ENCODE measurements around the gene OBI1. TPM values are rescaled to one million over a fixed set of nuclear protein-coding genes. Genes with fewer than 3 reads are reported as not detected.

OBI1 gene
- total RNA-seq, 1 experiment from 2014 or later = 7.9 TPM

DNA sequence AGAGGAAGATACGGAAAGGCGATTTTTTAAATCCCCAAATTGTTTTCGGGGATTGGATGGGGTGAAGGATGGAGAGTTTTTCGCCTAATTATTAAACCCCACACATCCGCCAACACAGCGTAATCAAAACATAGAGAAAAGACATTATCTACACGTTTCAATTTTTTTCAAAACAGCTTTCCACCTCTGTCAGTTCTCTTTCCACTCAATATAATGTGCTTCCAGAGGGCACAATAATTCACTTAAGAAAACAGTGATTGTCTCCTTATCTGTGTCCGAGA is 435 bp upstream of the OBI1 start:
- BruUV-seq (replicated peaks) = no TSS peak
- Histone ChIP-seq H3F3A (ENCODE audit: low read length, unreplicated experiment) (no peaks in the 10 kb centered on the region), H3K4me3 (ENCODE audit: low read length) (peak overlapping the region; percentile 76), H3K9ac (ENCODE audit: low read length) (peak overlapping the region; percentile 92), H3K36me3 (ENCODE audit: low read depth, low read length) (no peaks in the 10 kb centered on the region; the same call in 1 of the 2 replicates), H2AFZ (ENCODE audit: low read length) (peak overlapping the region; percentile 95), H3K79me2 (ENCODE audit: low read length) (peaks cover 43% of the 10 kb centered on the region), H3K27ac (ENCODE audit: low read length) (no peak overlapping the region), H3K4me1 (ENCODE audit: insufficient read depth, low read length) (peaks cover 6% of the 10 kb centered on the region; the same call in 1 of the 2 replicates), H3K4me2 (ENCODE audit: low read length) (peak overlapping the region; percentile 96), H3K9me3 (ENCODE audit: low read length) (no peaks in the 10 kb centered on the region), H3K9me2 (replicated peaks; ENCODE audit: low read length) (no peaks in the 10 kb centered on the region), H3K27me3 (ENCODE audit: low read length) (no peaks in the 10 kb centered on the region), H4K20me1 (ENCODE audit: low read length) (0 out of 2 replicates have a peak, but pooled peaks cover 6% of the 10 kb centered on the region)
- CTCF ChIA-PET = no interaction called here
- POLR2A ChIA-PET (ENCODE audit: unreplicated experiment) = no interaction called here
- ATAC-seq (no peak), DNase-seq (no peak)
- intact Hi-C loops (cut with micrococcal nuclease) = loop anchor here (5.0 kb wide), 1 partner anchor 48 kb away; no protein-coding TSS in a partner anchor
- no peak for TF ChIP-seq EZH2 (IDR thresholded peaks at IDR 0.05; ENCODE audit: low read length, unreplicated experiment)

DNA sequence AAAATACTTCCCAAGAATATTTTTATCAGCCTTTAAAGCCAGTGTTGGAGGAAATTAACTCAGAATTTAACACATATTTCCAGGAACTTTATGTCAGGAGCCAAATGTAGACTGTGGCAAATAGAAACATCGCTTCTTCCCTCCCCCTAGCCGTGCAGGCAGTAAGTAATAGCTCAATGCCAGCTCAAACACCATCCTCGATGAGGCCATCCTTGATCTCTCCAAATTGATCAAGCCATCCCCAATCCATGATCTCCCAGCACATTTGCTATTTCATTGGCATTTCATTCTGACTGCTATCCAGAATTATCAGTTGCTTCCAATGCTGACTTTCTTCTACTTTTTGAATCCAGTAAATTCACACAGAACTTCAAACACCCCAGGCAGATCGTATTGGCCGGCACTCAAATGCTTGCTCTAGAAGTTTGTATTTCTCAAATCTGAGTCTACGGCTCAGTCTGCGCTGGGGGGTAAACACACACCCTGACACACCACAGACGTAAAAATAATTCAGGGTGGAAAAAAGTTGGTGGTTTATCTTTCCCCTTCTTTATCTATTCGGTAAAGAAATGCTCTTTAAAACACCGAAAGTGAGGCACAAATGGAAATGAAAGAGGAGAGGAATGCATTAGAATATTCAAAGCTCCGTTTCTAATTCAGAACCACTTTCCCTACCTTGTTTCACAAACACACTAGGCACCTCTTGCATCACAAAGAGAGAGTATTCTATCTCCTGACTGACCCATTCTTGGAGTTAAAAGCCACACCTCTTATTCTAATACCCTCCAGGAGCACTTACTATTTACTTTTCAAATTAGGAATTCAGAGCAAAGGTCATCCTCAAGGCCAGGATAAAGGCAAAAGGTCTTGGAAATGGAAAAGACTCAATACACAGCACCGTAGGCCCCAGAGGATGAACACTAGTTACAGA is 991 bp downstream of the OBI1 start:
- DNase-seq = peak; percentile 38

DNA sequence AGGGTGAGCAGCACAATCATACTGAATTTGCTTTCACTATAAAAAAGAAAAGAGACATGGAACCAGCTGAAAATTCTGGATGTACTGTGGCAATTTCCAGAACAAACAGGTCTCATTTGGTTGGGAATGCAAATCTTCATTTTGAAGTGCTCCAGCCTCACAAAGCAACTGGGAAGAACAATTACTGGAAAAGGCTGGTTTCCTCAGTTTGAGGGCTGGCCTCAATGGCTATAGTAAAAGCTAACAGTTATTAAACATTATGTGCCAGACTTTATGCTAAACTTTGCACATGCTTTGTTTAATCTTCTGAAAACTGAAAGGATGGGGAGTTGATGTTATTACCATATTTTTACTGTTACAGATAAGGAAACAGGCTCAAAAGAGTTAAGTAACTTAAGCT is 3.0 kb downstream of the OBI1 start:
- DNase-seq (no peak), ATAC-seq (no peak)
- Histone ChIP-seq H3K4me1 (ENCODE audit: insufficient read depth, low read length) (peaks cover 6% of the 10 kb centered on the region; the same call in 1 of the 2 replicates), H2AFZ (ENCODE audit: low read length) (no peak overlapping the region), H3K27ac (ENCODE audit: low read length) (no peak overlapping the region), H3K4me2 (ENCODE audit: low read length) (no peak overlapping the region), H3K4me3 (ENCODE audit: low read length) (no peak overlapping the region), H3K9me2 (replicated peaks; ENCODE audit: low read length) (no peaks in the 10 kb centered on the region), H3K9ac (ENCODE audit: low read length) (no peak overlapping the region), H3K9me3 (ENCODE audit: low read length) (no peaks in the 10 kb centered on the region), H3K79me2 (ENCODE audit: low read length) (peaks cover 78% of the 10 kb centered on the region), H3K27me3 (ENCODE audit: low read length) (no peaks in the 10 kb centered on the region), H3F3A (ENCODE audit: low read length, unreplicated experiment) (no peaks in the 10 kb centered on the region), H4K20me1 (ENCODE audit: low read length) (peaks cover 23% of the 10 kb centered on the region; the same call in 1 of the 2 replicates), H3K36me3 (ENCODE audit: low read depth, low read length) (no peaks in the 10 kb centered on the region; the same call in 1 of the 2 replicates)
- TF ChIP-seq, protein P1, sequence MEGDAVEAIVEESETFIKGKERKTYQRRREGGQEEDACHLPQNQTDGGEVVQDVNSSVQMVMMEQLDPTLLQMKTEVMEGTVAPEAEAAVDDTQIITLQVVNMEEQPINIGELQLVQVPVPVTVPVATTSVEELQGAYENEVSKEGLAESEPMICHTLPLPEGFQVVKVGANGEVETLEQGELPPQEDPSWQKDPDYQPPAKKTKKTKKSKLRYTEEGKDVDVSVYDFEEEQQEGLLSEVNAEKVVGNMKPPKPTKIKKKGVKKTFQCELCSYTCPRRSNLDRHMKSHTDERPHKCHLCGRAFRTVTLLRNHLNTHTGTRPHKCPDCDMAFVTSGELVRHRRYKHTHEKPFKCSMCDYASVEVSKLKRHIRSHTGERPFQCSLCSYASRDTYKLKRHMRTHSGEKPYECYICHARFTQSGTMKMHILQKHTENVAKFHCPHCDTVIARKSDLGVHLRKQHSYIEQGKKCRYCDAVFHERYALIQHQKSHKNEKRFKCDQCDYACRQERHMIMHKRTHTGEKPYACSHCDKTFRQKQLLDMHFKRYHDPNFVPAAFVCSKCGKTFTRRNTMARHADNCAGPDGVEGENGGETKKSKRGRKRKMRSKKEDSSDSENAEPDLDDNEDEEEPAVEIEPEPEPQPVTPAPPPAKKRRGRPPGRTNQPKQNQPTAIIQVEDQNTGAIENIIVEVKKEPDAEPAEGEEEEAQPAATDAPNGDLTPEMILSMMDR (conservative IDR thresholded peaks at IDR 0.05; ENCODE audit: low read depth, low read length) = no peak
- no peak for TF ChIP-seq EZH2 (IDR thresholded peaks at IDR 0.05; ENCODE audit: low read length, unreplicated experiment)
- TF ChIP-seq EZH2phosphoT487 (IDR thresholded peaks at IDR 0.05; ENCODE audit: borderline replicate concordance, low read length) = no peak
- CTCF ChIA-PET = no interaction called here
- intact Hi-C loops (cut with micrococcal nuclease) = loop anchor here (5.0 kb wide), 1 partner anchor 51 kb away; no protein-coding TSS in a partner anchor
- POLR2A ChIA-PET (ENCODE audit: unreplicated experiment) = no interaction called here
- no TSS peak for BruUV-seq (replicated peaks)

More for the DNA sequence above, 991 bp downstream of the OBI1 start:
- no peaks in the 10 kb centered on the region for H3K9me3 ChIP-seq (ENCODE audit: low read length)
- CTCF ChIA-PET = no interaction called here
- POLR2A ChIA-PET (ENCODE audit: unreplicated experiment) = no interaction called here
- peak overlapping the region; percentile 60 for H3K27ac ChIP-seq (ENCODE audit: low read length)
- ATAC-seq = peak; percentile 65
- H3K36me3 ChIP-seq (ENCODE audit: low read depth, low read length) = no peaks in the 10 kb centered on the region; the same call in 1 of the 2 replicates
- H3K4me1 ChIP-seq (ENCODE audit: insufficient read depth, low read length) = peaks cover 6% of the 10 kb centered on the region; the same call in 1 of the 2 replicates
- peak overlapping the region; percentile 92 for H3K9ac ChIP-seq (ENCODE audit: low read length)
- H3K4me3 ChIP-seq (ENCODE audit: low read length) = peak overlapping the region; percentile 76
- H3K79me2 ChIP-seq (ENCODE audit: low read length) = peaks cover 58% of the 10 kb centered on the region
- H3K4me2 ChIP-seq (ENCODE audit: low read length) = peak overlapping the region; percentile 96
- intact Hi-C loops (cut with micrococcal nuclease) = loop anchor here (5.0 kb wide), 1 partner anchor 49 kb away; no protein-coding TSS in a partner anchor
- TF ChIP-seq EZH2phosphoT487 (IDR thresholded peaks at IDR 0.05; ENCODE audit: borderline replicate concordance, low read length) (no peak), EZH2 (IDR thresholded peaks at IDR 0.05; ENCODE audit: low read length, unreplicated experiment) (no peak)
- TF ChIP-seq, protein P1 (conservative IDR thresholded peaks at IDR 0.05; ENCODE audit: low read depth, low read length) = no peak
- peaks cover 12% of the 10 kb centered on the region; the same call in 1 of the 2 replicates for H4K20me1 ChIP-seq (ENCODE audit: low read length)
- peak overlapping the region; percentile 95 for H2AFZ ChIP-seq (ENCODE audit: low read length)
- H3K9me2 ChIP-seq (replicated peaks; ENCODE audit: low read length) = no peaks in the 10 kb centered on the region
- BruUV-seq (replicated peaks) = TSS peak; percentile 59
- no peaks in the 10 kb centered on the region for H3K27me3 ChIP-seq (ENCODE audit: low read length)
- no peaks in the 10 kb centered on the region for H3F3A ChIP-seq (ENCODE audit: low read length, unreplicated experiment)

All from PC-3 (cell line).